Astrocyte of the spinal cord (primary cell): ENCODE measurements around the gene GASK1A.
A peak's percentile ranks its signal among the peaks of the same experiment; 100 is the strongest.

Source experiments
- DNase-seq: peaks from one replicate; pipeline ENCODE4 v3.0.0; 2011; ENCODE audit warnings: low read depth, low spot score
- H3K4me3 ChIP-seq: 2 replicates; pipeline ENCODE4 v1.5.1; 2011; ENCODE audit warnings: low read depth, mild to moderate bottlenecking, low read length, moderate library complexity
- CTCF ChIP-seq: IDR thresholded peaks from 2 replicates; pipeline ENCODE4 v1.5.1; 2012; ENCODE audit warnings: low read depth, mild to moderate bottlenecking, low read length, inconsistent platforms
- in situ Hi-C: cut with HindIII; loops from 2 replicates; pipeline ENCODE4 v1.10.0; 2017; ENCODE audit warnings: low sequenced_read_pairs

The GASK1A gene

GRCh38 chr3:43000387-43000786, 21.3 kb downstream of the GASK1A start:
- in situ Hi-C loops = no loop called here
- no peak overlapping the region for H3K4me3 ChIP-seq
- DNase-seq = no peak
- TF ChIP-seq CTCF = no peak

- in situ Hi-C loops = no loop called here
- H3K4me3 ChIP-seq = no peak overlapping the region
- no peak for TF ChIP-seq CTCF
- peak; percentile 83 for DNase-seq
Observed at GRCh38 chr3:43001094-43001553, 22.0 kb downstream of the GASK1A start.

- H3K4me3 ChIP-seq = no peak overlapping the region
- DNase-seq = no peak
- in situ Hi-C loops = no loop called here
- TF ChIP-seq CTCF = no peak
Observed at GRCh38 chr3:43001556-43002121, 22.5 kb downstream of the GASK1A start.

- in situ Hi-C loops = no loop called here
- H3K4me3 ChIP-seq = no peak overlapping the region
- TF ChIP-seq CTCF = no peak
- peak; percentile 5 for DNase-seq
Observed at GRCh38 chr3:43004282-43004681, 25.2 kb downstream of the GASK1A start.

- no peak for DNase-seq
- H3K4me3 ChIP-seq = no peak overlapping the region
- TF ChIP-seq CTCF = no peak
- in situ Hi-C loops = no loop called here
Observed at GRCh38 chr3:43005253-43005652, 26.1 kb downstream of the GASK1A start.

GRCh38 chr3:43005981-43006380, 26.9 kb downstream of the GASK1A start:
- no peak for TF ChIP-seq CTCF
- H3K4me3 ChIP-seq = no peak overlapping the region
- in situ Hi-C loops = no loop called here
- DNase-seq = no peak
